ENCODE results near the gene UROS.

- TF ChIP-seq POLR2A (IDR thresholded peaks at IDR 0.05) (no peak), CTCF (IDR thresholded peaks at IDR 0.05) (no peak), EP300 (IDR thresholded peaks at IDR 0.05) (no peak), POLR2AphosphoS5 (IDR thresholded peaks at IDR 0.05) (no peak)
These were observed 42.1 kb upstream of the UROS start for GRCh38 chr10:125865120-125865519.

All from upper lobe of left lung (tissue), 4 donors.